ENCODE measurements around the gene MYH16.

DNA sequence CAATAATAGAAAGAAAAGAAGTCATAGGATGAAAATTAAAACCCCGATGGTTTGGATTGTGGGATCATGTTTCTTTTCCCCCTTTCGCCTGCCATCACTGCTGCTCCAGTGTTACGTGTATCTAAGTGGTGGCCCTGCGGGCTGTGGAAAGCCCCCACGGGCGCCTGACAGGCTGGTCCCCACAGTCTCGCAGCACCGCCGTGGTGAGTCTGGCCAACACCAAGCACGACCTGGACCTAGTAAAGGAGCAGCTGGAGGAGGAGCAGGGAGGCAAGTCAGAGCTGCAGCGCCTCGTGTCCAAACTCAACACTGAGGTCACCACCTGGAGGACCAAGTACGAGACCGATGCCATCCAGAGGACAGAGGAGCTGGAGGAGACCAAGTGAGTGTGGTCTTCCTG is 19.5 kb downstream of the MYH16 start:
- TF ChIP-seq, protein P1, sequence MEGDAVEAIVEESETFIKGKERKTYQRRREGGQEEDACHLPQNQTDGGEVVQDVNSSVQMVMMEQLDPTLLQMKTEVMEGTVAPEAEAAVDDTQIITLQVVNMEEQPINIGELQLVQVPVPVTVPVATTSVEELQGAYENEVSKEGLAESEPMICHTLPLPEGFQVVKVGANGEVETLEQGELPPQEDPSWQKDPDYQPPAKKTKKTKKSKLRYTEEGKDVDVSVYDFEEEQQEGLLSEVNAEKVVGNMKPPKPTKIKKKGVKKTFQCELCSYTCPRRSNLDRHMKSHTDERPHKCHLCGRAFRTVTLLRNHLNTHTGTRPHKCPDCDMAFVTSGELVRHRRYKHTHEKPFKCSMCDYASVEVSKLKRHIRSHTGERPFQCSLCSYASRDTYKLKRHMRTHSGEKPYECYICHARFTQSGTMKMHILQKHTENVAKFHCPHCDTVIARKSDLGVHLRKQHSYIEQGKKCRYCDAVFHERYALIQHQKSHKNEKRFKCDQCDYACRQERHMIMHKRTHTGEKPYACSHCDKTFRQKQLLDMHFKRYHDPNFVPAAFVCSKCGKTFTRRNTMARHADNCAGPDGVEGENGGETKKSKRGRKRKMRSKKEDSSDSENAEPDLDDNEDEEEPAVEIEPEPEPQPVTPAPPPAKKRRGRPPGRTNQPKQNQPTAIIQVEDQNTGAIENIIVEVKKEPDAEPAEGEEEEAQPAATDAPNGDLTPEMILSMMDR (IDR thresholded peaks at IDR 0.05; ENCODE audit: low read depth, low read length, missing input control) = no peak
- TF ChIP-seq EGR1 (IDR thresholded peaks at IDR 0.05; ENCODE audit: low read depth in 2 of 2) (no peak), JUND (IDR thresholded peaks at IDR 0.05) (no peak), TAF1 (conservative IDR thresholded peaks at IDR 0.05) (no peak), YY1 (IDR thresholded peaks at IDR 0.05) (no peak), RAD21 (IDR thresholded peaks at IDR 0.05) (no peak), GABPA (IDR thresholded peaks at IDR 0.05 in 1 of 2, conservative IDR thresholded peaks at IDR 0.05 in 1 of 2) (no peak), HNF4A (conservative IDR thresholded peaks at IDR 0.05) (no peak), SP1 (IDR thresholded peaks at IDR 0.05) (no peak)
- TF ChIP-seq, protein P2, sequence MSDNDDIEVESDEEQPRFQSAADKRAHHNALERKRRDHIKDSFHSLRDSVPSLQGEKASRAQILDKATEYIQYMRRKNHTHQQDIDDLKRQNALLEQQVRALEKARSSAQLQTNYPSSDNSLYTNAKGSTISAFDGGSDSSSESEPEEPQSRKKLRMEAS (IDR thresholded peaks at IDR 0.05) = no peak
- TF ChIP-seq, protein P3, sequence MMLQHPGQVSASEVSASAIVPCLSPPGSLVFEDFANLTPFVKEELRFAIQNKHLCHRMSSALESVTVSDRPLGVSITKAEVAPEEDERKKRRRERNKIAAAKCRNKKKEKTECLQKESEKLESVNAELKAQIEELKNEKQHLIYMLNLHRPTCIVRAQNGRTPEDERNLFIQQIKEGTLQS (IDR thresholded peaks at IDR 0.05) = no peak
- TF ChIP-seq, protein P4, sequence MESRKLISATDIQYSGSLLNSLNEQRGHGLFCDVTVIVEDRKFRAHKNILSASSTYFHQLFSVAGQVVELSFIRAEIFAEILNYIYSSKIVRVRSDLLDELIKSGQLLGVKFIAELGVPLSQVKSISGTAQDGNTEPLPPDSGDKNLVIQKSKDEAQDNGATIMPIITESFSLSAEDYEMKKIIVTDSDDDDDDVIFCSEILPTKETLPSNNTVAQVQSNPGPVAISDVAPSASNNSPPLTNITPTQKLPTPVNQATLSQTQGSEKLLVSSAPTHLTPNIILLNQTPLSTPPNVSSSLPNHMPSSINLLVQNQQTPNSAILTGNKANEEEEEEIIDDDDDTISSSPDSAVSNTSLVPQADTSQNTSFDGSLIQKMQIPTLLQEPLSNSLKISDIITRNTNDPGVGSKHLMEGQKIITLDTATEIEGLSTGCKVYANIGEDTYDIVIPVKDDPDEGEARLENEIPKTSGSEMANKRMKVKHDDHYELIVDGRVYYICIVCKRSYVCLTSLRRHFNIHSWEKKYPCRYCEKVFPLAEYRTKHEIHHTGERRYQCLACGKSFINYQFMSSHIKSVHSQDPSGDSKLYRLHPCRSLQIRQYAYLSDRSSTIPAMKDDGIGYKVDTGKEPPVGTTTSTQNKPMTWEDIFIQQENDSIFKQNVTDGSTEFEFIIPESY (IDR thresholded peaks at IDR 0.05) = no peak
